Tibial nerve (tissue), 4 donors: Measurements from ENCODE around the gene PSMB2. TPM values are rescaled to one million over a fixed set of nuclear protein-coding genes. Genes with fewer than 3 reads are reported as not detected.

Source experiments
- DNase-seq, 2 donors: peaks; one replicate each; pipeline ENCODE4 v3.0.0-alpha.2; 2019; ENCODE audit warnings: low spot score in 2 of 2
- H3K27ac ChIP-seq, 4 donors: fragments of 200-600 bp; sonication (generic) in 3 of 4; one replicate each; pipeline ENCODE4 v1.5.1; 2017 to 2019; ENCODE audit warnings: mild to moderate bottlenecking in 1 of 4
- H3K27me3 ChIP-seq, 2 donors: fragments of 200-600 bp; sonication (generic) in 1 of 2; one replicate each; pipeline versions ENCODE4 v1.5.1 to v1.6.0; 2017 to 2019
- H3K36me3 ChIP-seq, 3 donors: fragments of 200-600 bp; sonication (generic); one replicate each; pipeline ENCODE4 v1.5.1; 2018 to 2019
- H3K4me1 ChIP-seq, 4 donors: fragments of 200-600 bp; sonication (generic) in 3 of 4; one replicate each; pipeline ENCODE4 v1.5.1; 2017 to 2019
- H3K4me3 ChIP-seq, 4 donors: fragments of 200-600 bp; sonication (generic) in 3 of 4; one replicate each; pipeline ENCODE4 v1.5.1; 2017 to 2019; ENCODE audit warnings: mild to moderate bottlenecking in 1 of 4, moderate library complexity in 1 of 4
- H3K9me3 ChIP-seq, 4 donors: fragments of 200-600 bp; sonication (generic) in 3 of 4; one replicate each; pipeline ENCODE4 v1.5.1; 2017 to 2019
- CTCF ChIP-seq, 5 experiments: fragments of 200-600 bp in 3 of 5; fragments of 450-650 bp in 2 of 5; sonication (generic) in 3 of 5; IDR thresholded peaks; one replicate each; pipeline ENCODE4 v1.5.1; 2016 to 2019; ENCODE audit warnings: antibody characterized with exemption in 5 of 5, mild to moderate bottlenecking in 3 of 5, moderate library complexity in 2 of 5
- EP300 ChIP-seq, 2 donors: sonication (generic); formaldehyde crosslinking; IDR thresholded peaks; one replicate each; pipeline ENCODE4 v1.6.1; 2017; ENCODE audit warnings: antibody characterized with exemption in 2 of 2, mild to moderate bottlenecking in 1 of 2
- POLR2A ChIP-seq, 2 donors: fragments of 450-650 bp; IDR thresholded peaks; one replicate each; pipeline ENCODE4 v1.6.1; 2017; ENCODE audit warnings: antibody characterized with exemption in 2 of 2, mild to moderate bottlenecking in 2 of 2, moderate library complexity in 2 of 2
- WGBS, 2 donors: methylation state at CpG; one replicate each; pipeline ENCODE4 v1.1.5; 2018; 5-methylcytosine and 5-hydroxymethylcytosine counted together
- total RNA-seq, 4 donors: library from RNA; depleted of rRNA; stranded (reverse); fragments of >200 nt; gene quantifications; one replicate each; pipeline ENCODE4 v1.1.0, GENCODE V29; 2016

The PSMB2 gene
- total RNA-seq, 4 donors from 2014 or later, result 24.9 to 41.4 (median 33.8) TPM

GRCh38 chr1:35600593-35600992 lies 40.7 kb downstream of the PSMB2 start:
- WGBS, 2 donors, result 86 to 91% methylated on average over 3 of the region's 3 CpGs
- Histone ChIP-seq H3K36me3 (peaks cover 0 to 70% (median 0%) of the 10 kb centered on the region in 3 donors), H3K27me3 (no peaks in the 10 kb centered on the region)

GRCh38 chr1:35599411-35599810 lies 41.9 kb downstream of the PSMB2 start:
- Histone ChIP-seq H3K27me3 (no peaks in the 10 kb centered on the region), H3K4me3 (no peak overlapping the region), H3K4me1 (no peaks in the 10 kb centered on the region), H3K27ac (no peak overlapping the region), H3K36me3 (peaks cover 0 to 66% (median 0%) of the 10 kb centered on the region in 3 donors), H3K9me3 (no peaks in the 10 kb centered on the region)
- no peak for TF ChIP-seq CTCF (IDR thresholded peaks at IDR 0.05)
- TF ChIP-seq POLR2A (IDR thresholded peaks at IDR 0.05), result no peak
- DNase-seq, result no peak
- 51 to 67% methylated on average over 3 of the region's 3 CpGs for WGBS, 2 donors

More at GRCh38 chr1:35600593-35600992, 40.7 kb downstream of the PSMB2 start:
- no peak for DNase-seq
- H3K9me3 ChIP-seq, result no peaks in the 10 kb centered on the region
- TF ChIP-seq POLR2A (IDR thresholded peaks at IDR 0.05) (no peak), CTCF (IDR thresholded peaks at IDR 0.05) (no peak), EP300 (IDR thresholded peaks at IDR 0.05) (no peak)
- H3K27ac ChIP-seq, result no peak overlapping the region
- no peaks in the 10 kb centered on the region for H3K4me1 ChIP-seq
- H3K4me3 ChIP-seq, result no peak overlapping the region

GRCh38 chr1:35598895-35599294 lies 42.4 kb downstream of the PSMB2 start:
- no peaks in the 10 kb centered on the region for H3K9me3 ChIP-seq
- no peaks in the 10 kb centered on the region for H3K27me3 ChIP-seq
- H3K4me3 ChIP-seq, result no peak overlapping the region
- peaks cover 0 to 66% (median 0%) of the 10 kb centered on the region in 3 donors for H3K36me3 ChIP-seq
- TF ChIP-seq CTCF (IDR thresholded peaks at IDR 0.05) (no peak), POLR2A (IDR thresholded peaks at IDR 0.05) (no peak), EP300 (IDR thresholded peaks at IDR 0.05) (no peak)
- no peak for DNase-seq
- H3K27ac ChIP-seq, result no peak overlapping the region
- 33 to 66% methylated on average over 2 of the region's 2 CpGs for WGBS, 2 donors
- no peaks in the 10 kb centered on the region for H3K4me1 ChIP-seq

- Histone ChIP-seq H3K4me3 (no peak overlapping the region), H3K9me3 (no peaks in the 10 kb centered on the region), H3K36me3 (peaks cover 0 to 64% (median 0%) of the 10 kb centered on the region in 3 donors), H3K27me3 (no peaks in the 10 kb centered on the region), H3K4me1 (no peaks in the 10 kb centered on the region), H3K27ac (no peak overlapping the region)
- 68 to 83% methylated on average over 5 of the region's 5 CpGs for WGBS, 2 donors
- TF ChIP-seq CTCF (IDR thresholded peaks at IDR 0.05), result no peak
- no peak for TF ChIP-seq POLR2A (IDR thresholded peaks at IDR 0.05)
- no peak for TF ChIP-seq EP300 (IDR thresholded peaks at IDR 0.05)
- DNase-seq, result no peak
Observed at GRCh38 chr1:35597870-35598269, 43.5 kb downstream of the PSMB2 start.

GRCh38 chr1:35595684-35596083 lies 45.6 kb downstream of the PSMB2 start:
- H3K4me3 ChIP-seq, result no peak overlapping the region
- no peaks in the 10 kb centered on the region for H3K27me3 ChIP-seq
- peaks cover 0 to 62% (median 0%) of the 10 kb centered on the region in 3 donors for H3K36me3 ChIP-seq
- 87 to 96% methylated on average over 7 of the region's 7 CpGs for whole genome bisulfite sequencing, 2 donors
- no peak overlapping the region for H3K27ac ChIP-seq
- no peaks in the 10 kb centered on the region for H3K9me3 ChIP-seq
- H3K4me1 ChIP-seq, result no peaks in the 10 kb centered on the region
- TF ChIP-seq POLR2A (IDR thresholded peaks at IDR 0.05) (no peak), EP300 (IDR thresholded peaks at IDR 0.05) (no peak), CTCF (IDR thresholded peaks at IDR 0.05) (no peak)
- DNase-seq, result no peak
